HL-60/S4 treated with phorbol 12-myristate 13-acetate at 8.2 ng/mL for 4 days and 3 days (cell line): ENCODE results near the gene ARHGEF19.

Source experiments
- in situ Hi-C: fragments of 300-500 bp; cut with MboI; formaldehyde crosslinking; loops from 2 replicates; pipeline ENCODE4 v1.15.0; 2022; ENCODE audit warnings: low sequenced_read_pairs

Gene ARHGEF19

GRCh38 chr1:16184557-16185303 lies 27.7 kb downstream of the ARHGEF19 start:
- in situ Hi-C loops, result loop anchor here (5.0 kb wide), 1 partner anchor 102 kb away; no protein-coding TSS in a partner anchor

DNA sequence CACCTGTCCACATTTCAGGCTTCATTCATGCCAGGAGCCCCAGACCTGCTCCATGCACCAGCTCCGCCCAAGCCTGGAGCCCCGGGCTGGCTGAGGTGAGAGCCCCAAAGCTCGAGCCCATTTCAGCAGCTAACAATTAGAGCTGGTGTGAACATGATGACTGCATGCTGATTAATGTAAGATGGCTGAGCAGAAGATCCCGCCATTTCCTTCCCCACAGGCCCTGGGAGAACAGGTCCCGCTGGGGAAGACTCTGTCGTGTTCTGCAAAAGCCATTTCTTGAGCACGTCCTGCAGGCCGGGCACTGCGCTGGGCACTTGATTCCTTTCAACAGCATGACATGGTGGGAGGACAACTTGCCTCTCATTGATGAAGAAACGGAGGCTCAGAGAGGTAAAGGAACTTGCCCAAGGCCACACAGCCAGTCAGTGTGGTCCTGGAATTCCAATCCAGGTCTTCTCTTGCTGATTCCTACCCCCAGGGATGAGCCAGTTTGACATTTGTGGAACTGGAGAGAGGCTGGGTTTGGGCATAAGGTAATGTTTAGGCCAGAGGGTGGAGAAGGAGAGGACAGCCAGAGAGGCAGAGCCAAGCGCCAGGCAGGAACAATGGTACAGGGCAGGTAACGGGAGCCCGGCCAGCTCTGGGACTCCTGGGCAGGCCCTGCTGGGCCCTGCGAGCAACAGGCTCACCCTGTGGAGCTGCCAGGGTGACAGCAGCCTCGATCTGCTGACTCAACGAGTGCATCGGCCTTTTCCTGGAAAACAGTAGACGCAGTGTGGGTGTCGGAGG lies 28.5 kb downstream of the ARHGEF19 start:
- in situ Hi-C loops, result no loop called here

- in situ Hi-C loops, result no loop called here
Observed at GRCh38 chr1:16183179-16183578, 29.3 kb downstream of the ARHGEF19 start.

- in situ Hi-C loops, result no loop called here
Observed at GRCh38 chr1:16181887-16182719, 30.3 kb downstream of the ARHGEF19 start.

- in situ Hi-C loops, result no loop called here
Observed at GRCh38 chr1:16180291-16180824, 32.1 kb downstream of the ARHGEF19 start.

DNA sequence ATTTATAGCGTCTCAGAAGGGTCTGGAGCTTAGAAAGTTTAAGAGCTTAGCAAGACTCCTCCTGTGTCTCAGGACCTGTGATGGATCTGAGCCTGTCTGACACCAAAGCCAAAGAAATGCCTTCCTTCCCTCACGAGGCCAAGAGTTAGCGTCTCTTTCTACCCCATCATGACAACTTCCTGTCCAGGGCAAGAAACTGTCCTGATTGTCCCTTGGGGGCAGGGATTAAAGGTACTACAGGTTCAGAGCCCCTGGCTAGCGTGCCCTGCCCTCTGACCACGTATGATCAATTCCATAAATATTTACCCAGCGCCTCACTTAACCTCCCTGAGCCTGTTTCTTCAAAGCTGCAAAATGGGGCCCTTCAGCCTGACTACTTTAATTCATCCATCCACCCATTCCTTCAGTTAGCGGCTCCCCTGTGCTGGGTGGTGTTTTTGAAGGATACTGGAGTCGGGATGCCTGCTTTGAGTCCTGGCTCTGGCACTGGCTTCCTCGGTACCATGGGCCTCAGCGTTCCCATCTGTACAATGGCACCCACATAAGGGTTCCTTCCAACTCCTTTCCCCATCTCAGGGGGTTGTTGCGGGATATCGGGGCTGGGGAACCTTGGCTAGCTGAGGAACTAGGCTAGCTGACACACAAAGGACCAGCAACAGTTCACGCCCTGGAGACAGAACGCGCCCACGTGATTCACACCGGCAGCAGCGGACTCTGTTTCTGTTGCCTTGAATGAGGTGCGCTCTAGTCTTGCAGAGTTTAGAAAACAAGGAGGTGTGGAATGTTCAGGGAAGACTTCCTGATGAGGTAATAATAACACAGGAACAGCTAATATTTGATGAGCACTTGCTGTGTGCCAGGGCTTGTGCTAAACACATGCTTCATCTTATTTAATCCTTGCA lies 33.6 kb downstream of the ARHGEF19 start:
- in situ Hi-C loops, result no loop called here

GRCh38 chr1:16177306-16177705 lies 35.1 kb downstream of the ARHGEF19 start:
- in situ Hi-C loops, result no loop called here

DNA sequence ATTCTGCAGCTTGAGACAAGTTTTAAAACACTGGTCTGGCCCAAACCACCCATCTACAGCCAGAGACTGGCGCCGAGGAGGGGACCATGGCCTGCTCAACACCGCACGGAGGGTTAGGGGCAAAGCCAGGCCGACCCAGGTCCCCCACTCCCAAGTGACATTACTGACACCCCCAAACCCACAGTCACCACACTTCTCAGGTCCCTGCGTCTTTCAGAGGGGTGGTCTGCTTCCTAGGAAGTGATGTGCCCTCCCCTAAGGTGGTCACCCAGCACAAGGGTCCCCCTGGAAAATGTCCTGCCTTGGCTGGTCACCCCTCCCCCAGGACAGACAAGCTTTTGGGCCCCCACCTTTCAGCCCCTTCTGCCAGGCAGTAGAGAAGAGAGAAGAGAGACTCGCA lies 35.8 kb downstream of the ARHGEF19 start:
- in situ Hi-C loops, result no loop called here

GRCh38 chr1:16175610-16176553 lies 36.6 kb downstream of the ARHGEF19 start:
- in situ Hi-C loops, result no loop called here

GRCh38 chr1:16174886-16175598 lies 37.4 kb downstream of the ARHGEF19 start:
- in situ Hi-C loops, result no loop called here

DNA sequence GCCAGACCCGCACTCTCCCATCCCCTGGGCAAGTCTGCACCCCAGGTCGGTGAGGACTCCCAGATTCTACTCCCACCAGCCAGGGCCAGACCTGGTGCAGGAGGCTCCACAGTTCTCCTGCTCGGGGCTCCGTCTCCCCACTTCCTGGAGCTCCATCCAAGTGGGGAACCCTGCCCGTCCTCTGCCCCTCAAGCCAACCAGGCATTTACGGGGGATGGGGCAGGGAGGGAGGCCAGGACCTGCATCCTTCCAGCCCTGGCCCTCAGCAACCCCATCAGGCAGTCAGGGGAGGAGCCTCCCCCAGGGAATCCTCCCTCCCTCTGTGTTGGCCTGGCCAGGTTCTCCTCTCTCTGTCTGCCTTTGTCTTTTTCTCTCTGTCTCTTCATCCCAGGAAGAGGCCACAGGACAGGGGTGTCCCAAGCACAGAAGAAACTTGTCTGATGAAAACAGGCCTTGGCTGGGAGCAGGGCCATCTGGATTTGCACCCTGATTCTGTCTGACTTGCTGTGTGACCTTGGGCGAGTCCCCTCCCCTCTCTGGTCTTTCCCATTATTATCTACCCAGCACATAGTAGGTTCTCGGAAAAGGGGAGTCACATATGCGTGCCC lies 38.1 kb downstream of the ARHGEF19 start:
- in situ Hi-C loops, result no loop called here

DNA sequence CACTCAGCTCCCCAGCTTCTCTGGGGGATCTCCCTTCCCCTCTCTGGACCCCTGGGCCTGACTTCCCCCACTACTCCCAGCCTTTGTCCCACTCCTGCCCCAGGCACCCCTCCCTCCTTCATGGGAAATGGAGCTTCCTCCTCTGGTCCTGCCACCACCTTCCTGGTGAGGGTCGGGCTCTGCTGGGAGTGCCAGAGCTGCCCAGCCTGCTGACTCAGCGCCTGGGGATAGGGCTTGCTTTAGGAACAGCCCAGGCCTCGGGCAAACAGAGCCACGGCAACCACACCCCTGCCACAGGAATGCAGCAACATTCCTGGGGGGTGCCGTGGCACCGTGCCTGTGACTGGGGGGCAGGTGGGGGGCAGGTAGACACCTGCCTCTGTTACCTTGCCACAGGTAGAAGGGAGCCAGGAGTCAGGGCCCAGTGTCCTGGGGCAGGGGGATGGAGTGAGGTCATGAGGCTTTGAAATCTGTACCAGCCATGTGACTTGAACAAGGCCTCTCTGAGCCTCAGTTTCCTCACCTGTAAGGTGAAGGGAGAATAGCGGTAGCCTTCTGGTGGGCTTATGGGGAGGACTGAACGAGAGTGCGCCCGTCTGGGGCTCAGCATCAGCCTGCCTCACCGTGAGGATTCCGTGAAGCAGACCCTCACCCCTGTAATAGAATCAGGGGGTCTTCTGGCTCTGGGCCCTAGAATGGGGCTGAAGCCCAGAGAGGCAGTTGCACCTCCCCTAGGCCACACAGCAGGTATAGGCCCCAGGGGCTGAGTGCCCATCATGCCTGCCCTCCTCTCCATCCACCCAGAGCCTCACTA lies 38.8 kb downstream of the ARHGEF19 start:
- in situ Hi-C loops, result no loop called here

DNA sequence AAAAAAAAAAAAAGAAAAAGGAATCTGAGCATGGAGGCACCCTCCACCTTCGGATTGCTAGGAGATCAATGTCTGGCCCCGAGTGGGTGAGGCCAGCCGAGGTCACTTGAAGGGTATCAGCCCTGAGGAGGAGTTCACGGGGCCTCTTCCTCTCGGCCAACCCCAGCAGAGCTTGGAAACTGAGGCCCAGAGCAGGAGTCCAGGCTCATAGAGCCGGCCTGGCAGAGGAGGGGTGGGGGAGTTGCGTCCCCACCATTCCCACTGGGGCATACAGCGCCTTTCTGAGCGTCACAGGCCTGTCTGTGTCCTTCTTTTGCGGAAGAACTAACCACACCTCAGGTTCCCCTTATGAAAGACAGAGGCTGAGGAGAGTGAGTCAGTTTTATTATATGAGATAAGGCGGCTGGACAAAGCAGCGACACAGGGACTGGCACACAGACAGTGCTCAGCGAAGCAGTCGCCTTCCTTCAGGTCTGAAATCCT lies 39.4 kb downstream of the ARHGEF19 start:
- in situ Hi-C loops, result no loop called here

DNA sequence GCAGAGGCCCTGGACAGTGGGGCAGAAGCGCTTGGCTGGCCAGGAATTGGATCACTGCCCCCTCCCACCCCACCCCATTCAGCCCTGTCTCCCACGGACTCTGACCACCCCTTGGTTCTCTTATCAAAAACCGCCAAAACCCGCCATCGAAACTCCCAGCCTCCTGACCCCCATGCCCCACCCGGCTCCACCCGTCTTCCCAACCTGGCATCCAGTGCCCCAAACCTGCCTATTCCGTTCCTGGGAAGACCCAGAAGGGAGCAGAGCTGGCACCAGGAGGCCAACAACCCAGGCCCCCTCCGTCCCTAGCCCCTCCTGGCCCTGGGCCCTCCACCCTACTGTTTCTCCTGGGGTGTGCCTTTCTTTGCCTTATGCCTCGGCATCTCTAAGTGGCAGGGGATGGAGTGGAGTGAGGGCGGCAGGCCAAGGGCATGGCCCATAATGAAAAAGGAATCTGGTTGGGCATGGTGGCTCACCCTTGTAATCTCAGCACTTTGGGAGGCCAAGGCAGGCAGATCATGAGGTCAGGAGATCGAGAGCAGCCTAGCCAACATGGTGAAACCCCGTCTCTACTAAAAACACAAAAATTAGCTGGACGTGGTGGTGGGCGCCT lies 40.1 kb downstream of the ARHGEF19 start:
- in situ Hi-C loops, result no loop called here

- in situ Hi-C loops, result no loop called here
Observed at GRCh38 chr1:16171314-16172151, 40.9 kb downstream of the ARHGEF19 start.

DNA sequence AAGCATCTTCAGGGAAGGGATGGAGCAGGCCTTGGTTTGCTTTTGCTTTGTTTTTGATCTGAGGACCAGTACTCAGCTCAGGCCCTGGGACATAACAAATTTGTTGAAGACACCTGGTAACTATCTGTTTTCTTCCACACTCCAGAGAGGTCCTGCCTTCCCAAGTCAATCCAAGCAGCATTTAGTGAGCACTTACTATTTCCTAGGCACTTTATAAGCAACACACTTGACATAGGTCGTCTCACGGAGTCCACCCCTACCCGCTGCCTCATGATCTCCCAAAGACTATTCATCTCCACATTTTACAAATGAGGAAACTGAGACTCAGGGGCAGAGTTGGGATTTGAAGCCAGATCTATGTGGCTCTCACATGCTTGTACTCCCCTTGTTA lies 42.2 kb downstream of the ARHGEF19 start:
- in situ Hi-C loops, result no loop called here
